Suprapubic skin (tissue), 4 donors: ENCODE results near the gene UGGT1.

Experiments
- EP300 ChIP-seq: sonication (generic); formaldehyde crosslinking; IDR thresholded peaks from one replicate; pipeline ENCODE4 v1.6.1; 2017; ENCODE audit warnings: antibody characterized with exemption
- POLR2AphosphoS5 ChIP-seq, 3 donors: sonication (generic); formaldehyde crosslinking; IDR thresholded peaks; one replicate each; pipeline ENCODE4 v1.6.1; 2017; ENCODE audit warnings: antibody characterized with exemption in 3 of 3

- no peak for TF ChIP-seq POLR2AphosphoS5 (IDR thresholded peaks at IDR 0.05)
- TF ChIP-seq EP300 = no peak
Observed at GRCh38 chr2:128233790-128234395, 142.9 kb downstream of the UGGT1 start.
